ENCODE results near the gene TMOD4. TPM values are rescaled to one million over a fixed set of nuclear protein-coding genes. Genes with fewer than 3 reads are reported as not detected.
A peak's percentile ranks its signal among the peaks of the same experiment; 100 is the strongest.

TMOD4 gene
- total RNA-seq, 4 donors from 2014 or later: 1.5 to 1.6 TPM; not detected in 2

DNA sequence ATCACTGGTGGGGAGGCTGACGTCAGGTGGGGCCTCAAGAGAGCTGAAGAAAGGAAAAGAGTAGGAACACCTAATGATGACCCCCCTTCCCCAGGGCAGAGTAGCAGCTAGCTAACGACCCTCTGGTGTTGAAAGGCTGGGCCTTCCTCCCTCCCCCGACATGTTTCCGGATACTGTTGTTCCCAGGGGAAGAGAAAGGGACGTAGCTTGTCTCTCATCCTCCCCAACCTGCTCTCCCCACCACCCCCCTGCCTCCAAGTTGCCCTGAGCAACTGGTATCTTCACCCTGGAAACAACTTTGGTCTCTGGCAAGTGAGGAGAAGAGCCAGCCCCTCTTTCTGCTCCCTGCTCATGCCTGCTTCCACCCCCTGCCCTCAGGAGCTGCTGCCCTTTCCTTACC lies 31.8 kb downstream of the TMOD4 start:
- Histone ChIP-seq H3K27ac (replicated peaks in 1 of 4) (peak overlapping the region; percentile 15 to 89 (median 60)), H3K36me3 (peaks cover 3 to 19% (median 11%) of the 10 kb centered on the region in 4 donors), H3K4me3 (no peak overlapping the region), H3K4me1 (peaks cover 41 to 54% (median 49%) of the 10 kb centered on the region in 4 donors), H3K9me3 (no peaks in the 10 kb centered on the region), H3K27me3 (no peaks in the 10 kb centered on the region)
- DNase-seq (ENCODE audit: extremely low spot score): no peak
- TF ChIP-seq POLR2AphosphoS5 (IDR thresholded peaks at IDR 0.05): no peak
- intact Hi-C loops (cut with DNase I): no loop called here
- 51% methylated on average over 5 of the region's 5 CpGs for WGBS

DNA sequence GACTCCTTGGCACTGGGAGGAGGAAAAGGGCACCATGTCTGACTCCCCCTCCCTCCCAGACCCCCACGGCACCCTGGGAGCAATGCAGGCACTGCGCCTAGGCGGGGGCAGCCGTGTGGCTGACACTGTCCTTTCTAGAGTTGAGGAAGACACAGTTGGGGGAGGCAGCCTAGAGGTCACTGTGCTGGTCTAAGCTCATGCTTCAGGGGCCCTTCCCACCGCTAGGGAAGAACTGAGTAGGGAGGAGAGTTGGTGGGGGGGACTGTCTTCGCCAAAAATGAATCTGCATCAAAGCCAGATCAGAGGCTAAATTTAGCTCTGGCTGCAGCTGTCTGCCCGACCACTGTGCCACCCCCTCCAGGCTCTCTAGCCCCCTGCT lies 32.7 kb downstream of the TMOD4 start:
- no peak for TF ChIP-seq EP300 (IDR thresholded peaks at IDR 0.05)
- TF ChIP-seq, protein P1, sequence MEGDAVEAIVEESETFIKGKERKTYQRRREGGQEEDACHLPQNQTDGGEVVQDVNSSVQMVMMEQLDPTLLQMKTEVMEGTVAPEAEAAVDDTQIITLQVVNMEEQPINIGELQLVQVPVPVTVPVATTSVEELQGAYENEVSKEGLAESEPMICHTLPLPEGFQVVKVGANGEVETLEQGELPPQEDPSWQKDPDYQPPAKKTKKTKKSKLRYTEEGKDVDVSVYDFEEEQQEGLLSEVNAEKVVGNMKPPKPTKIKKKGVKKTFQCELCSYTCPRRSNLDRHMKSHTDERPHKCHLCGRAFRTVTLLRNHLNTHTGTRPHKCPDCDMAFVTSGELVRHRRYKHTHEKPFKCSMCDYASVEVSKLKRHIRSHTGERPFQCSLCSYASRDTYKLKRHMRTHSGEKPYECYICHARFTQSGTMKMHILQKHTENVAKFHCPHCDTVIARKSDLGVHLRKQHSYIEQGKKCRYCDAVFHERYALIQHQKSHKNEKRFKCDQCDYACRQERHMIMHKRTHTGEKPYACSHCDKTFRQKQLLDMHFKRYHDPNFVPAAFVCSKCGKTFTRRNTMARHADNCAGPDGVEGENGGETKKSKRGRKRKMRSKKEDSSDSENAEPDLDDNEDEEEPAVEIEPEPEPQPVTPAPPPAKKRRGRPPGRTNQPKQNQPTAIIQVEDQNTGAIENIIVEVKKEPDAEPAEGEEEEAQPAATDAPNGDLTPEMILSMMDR (IDR thresholded peaks at IDR 0.05): no peak
- no peak for TF ChIP-seq POLR2AphosphoS5 (IDR thresholded peaks at IDR 0.05)
- TF ChIP-seq POLR2A (IDR thresholded peaks at IDR 0.05; ENCODE audit: low read depth): no peak
- Histone ChIP-seq H3K4me1 (peaks cover 41 to 54% (median 49%) of the 10 kb centered on the region in 4 donors), H3K27me3 (no peaks in the 10 kb centered on the region), H3K9me3 (no peaks in the 10 kb centered on the region), H3K4me3 (no peak overlapping the region), H3K27ac (replicated peaks in 1 of 4) (peak overlapping the region in 3 of 4 donors; percentile 13 to 89 (median 87)), H3K36me3 (peaks cover 3 to 27% (median 18%) of the 10 kb centered on the region in 4 donors)
- no peak for DNase-seq (ENCODE audit: extremely low spot score)
- WGBS: 58% methylated on average over 7 of the region's 7 CpGs
- intact Hi-C loops (cut with DNase I): no loop called here

DNA sequence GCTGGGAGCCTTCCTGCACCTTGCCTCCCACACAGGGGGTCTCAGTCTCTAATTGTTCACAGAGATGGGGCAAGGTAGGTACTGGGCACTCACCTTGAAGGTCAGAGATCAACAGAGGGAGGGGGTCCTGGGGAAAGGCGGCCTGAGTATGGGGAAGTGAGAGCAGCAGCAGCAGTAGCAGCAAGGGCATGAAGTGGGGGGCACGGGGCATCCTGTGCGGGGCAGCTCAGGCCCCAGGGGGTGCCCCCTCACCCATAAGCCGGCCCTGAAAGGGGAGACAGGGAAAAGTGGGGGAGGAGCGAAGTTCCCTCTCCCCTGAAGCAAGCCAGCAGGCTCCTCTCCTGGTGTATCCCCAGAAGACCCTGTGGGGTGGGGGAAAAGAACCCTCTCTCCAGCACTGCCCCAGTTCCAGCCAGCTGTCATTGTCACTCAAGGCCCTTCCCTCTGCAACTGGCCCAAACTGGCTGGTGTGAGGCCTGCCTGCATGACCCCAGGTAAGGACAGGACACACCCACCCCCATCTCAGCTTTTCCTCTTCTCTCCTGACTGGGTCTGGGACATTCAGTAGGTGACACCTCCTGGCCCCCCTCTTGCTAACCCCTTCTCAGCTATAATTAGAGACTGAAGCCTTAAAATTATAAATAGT lies 33.2 kb downstream of the TMOD4 start:
- DNase-seq (ENCODE audit: extremely low spot score): no peak
- Histone ChIP-seq H3K36me3 (peaks cover 3 to 32% (median 24%) of the 10 kb centered on the region in 4 donors), H3K4me1 (peaks cover 41 to 50% (median 48%) of the 10 kb centered on the region in 4 donors), H3K27ac (replicated peaks in 1 of 4) (peak overlapping the region in 3 of 4 donors; percentile 13 to 89 (median 87)), H3K9me3 (no peaks in the 10 kb centered on the region), H3K27me3 (no peaks in the 10 kb centered on the region), H3K4me3 (no peak overlapping the region)
- 78% methylated on average over 5 of the region's 5 CpGs for WGBS
- intact Hi-C loops (cut with DNase I): no loop called here
- TF ChIP-seq, protein P1 (IDR thresholded peaks at IDR 0.05): no peak
- no peak for TF ChIP-seq POLR2AphosphoS5 (IDR thresholded peaks at IDR 0.05)
- TF ChIP-seq POLR2A (IDR thresholded peaks at IDR 0.05; ENCODE audit: low read depth): no peak
- no peak for TF ChIP-seq EP300 (IDR thresholded peaks at IDR 0.05)

DNA sequence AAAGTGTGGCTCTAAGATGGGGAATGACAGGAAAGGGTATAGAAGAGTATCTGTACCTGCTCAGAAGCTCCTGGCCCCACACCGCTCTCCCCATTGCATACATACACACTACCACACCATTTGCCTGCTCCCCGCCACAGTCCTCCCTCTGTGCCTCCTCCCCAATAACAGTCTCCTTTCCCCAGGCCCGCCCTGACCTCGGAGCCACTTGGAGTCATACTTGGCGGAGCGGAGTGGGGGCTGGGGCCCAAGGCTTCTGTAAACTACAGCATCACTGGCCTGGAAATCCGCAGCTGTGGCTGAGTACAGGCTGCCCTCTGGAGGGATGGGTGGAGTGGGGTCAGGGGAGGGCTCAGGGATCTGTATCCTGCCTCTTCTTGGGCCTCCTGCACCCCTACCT lies 38.0 kb downstream of the TMOD4 start:
- TF ChIP-seq POLR2AphosphoS5 (IDR thresholded peaks at IDR 0.05) (no peak), EP300 (IDR thresholded peaks at IDR 0.05) (no peak), POLR2A (IDR thresholded peaks at IDR 0.05; ENCODE audit: low read depth) (no peak)
- TF ChIP-seq, protein P1 (IDR thresholded peaks at IDR 0.05): no peak
- Histone ChIP-seq H3K27ac (replicated peaks in 1 of 4) (no peak overlapping the region), H3K9me3 (no peaks in the 10 kb centered on the region), H3K36me3 (peaks cover 3 to 67% (median 62%) of the 10 kb centered on the region in 4 donors), H3K4me3 (no peak overlapping the region), H3K4me1 (peaks cover 7 to 9% (median 8%) of the 10 kb centered on the region in 4 donors), H3K27me3 (no peaks in the 10 kb centered on the region)
- no peak for DNase-seq (ENCODE audit: extremely low spot score)
- intact Hi-C loops (cut with DNase I): no loop called here
- 91% methylated on average over 7 of the region's 7 CpGs for WGBS

DNA sequence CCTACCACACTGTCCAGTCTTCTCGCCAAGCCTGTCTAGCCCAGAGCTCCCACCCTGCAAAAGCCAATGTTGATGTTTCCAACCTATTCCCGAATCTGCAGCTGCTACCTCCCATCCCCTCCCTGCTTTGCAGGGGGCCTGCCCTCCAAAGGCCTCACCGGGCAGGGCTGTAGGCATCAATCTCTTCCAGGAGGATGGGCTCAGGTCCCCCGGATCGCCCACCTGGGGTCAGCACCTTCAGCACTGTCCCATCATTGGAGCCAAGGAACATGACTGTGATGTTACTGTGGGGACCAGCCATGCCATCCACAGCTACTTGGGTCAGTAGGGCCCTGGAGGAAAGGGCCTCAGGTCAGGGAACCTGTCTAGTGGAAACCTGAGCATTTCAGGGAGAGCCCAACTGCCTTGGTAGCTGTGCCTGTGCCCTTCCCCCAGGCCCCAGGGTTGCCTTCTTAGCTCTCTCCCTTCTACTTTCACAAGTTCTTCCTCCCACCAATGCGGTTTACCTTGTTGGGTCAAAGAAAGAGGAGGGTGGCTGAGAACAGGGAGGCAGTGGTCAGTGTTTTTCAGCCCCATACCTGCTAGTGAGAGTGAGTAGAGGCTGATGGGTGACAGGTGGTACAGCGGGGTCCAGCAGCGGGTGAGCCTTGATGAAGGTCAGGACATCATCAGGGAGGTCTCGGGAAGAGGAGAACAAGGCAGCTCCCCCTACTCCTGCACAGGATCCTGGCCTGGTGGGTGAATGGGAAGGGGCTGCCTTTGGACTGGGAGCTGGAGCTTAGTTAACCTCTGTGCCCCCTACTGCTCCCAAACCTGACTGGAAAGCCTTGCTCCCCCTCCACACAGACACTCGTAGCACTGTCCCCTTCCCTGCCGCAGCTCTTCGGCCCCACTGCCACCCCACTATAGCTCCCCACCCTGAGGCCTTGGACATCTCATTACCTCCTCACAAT lies 40.1 kb downstream of the TMOD4 start:
- 82% methylated on average over 12 of the region's 12 CpGs for WGBS
- TF ChIP-seq POLR2AphosphoS5 (IDR thresholded peaks at IDR 0.05) (no peak), POLR2A (IDR thresholded peaks at IDR 0.05; ENCODE audit: low read depth) (no peak), EP300 (IDR thresholded peaks at IDR 0.05) (no peak)
- TF ChIP-seq, protein P1 (IDR thresholded peaks at IDR 0.05): no peak
- no peak for DNase-seq (ENCODE audit: extremely low spot score)
- Histone ChIP-seq H3K27ac (replicated peaks in 1 of 4) (no peak overlapping the region), H3K4me3 (no peak overlapping the region), H3K4me1 (peaks cover 0 to 24% (median 18%) of the 10 kb centered on the region in 4 donors), H3K27me3 (no peaks in the 10 kb centered on the region), H3K9me3 (no peaks in the 10 kb centered on the region), H3K36me3 (peaks cover 0 to 67% (median 58%) of the 10 kb centered on the region in 4 donors)
- intact Hi-C loops (cut with DNase I): no loop called here
